AML-193 (cell line): Measurements from ENCODE around the gene ZNF682.
"Not testable (repeated sequence)": the region's sequence is repeated elsewhere in the genome, so short reads cannot be mapped to it uniquely, and the experiment has no call there.

Experiments used
- DNase-seq, 2 experiments: peaks; one replicate each; lab custom pipeline; 2025; lab: John Stamatoyannopoulos, UW

Gene ZNF682

GRCh38 chr19:20039203-20039723 is at the start of gene ZNF682:
ZNF682 (minus strand) TSS chr19:20039505; CDS start chr19:20039345, 160 bp downstream.
- peak; percentile 31 to 60 for DNase-seq

DNA sequence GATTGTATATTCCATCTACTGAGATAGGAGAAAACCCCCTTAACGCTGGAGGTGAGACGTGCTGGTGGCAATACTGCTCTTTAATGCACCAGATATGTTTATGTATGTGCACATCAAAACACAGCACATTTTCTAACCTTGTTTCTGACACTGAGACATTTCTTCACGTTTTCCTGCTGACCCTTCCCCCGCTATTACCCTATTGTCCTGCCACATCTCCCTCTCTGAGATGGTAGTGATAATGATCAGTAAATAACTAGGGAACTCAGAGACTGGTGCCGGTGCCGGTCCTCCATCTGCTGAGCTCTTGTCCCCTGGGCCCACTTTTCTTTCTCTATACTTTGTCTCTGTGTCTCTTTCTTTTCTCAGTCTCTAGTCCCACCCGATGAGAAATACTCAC is 43.6 kb upstream of the ZNF682 start:
- not testable (repeated sequence) for DNase-seq

GRCh38 chr19:20082232-20082833 is 43.0 kb upstream of the ZNF682 start:
- not testable (repeated sequence) for DNase-seq

- DNase-seq = no peak
Observed at GRCh38 chr19:20080656-20081055, 41.4 kb upstream of the ZNF682 start.

DNA sequence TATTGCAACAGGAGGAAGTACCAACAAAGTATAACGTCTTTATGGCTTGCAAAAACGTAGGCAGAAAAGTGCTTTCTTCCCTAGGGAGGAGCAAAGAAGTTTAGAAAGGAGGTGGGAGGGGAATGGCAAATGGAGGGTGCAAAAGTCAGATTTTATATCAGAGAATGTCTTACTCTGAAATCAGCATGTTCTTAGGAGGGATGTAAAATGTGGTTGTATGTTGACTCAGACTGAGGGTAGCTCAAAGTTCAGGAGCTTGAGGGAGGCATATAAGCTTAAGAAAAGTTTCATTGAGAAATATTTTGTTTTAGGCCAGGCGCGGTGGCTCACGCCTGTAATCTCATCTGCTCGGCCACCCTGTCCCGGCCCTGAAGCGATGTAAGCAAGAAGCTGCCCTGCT is 40.2 kb upstream of the ZNF682 start:
- DNase-seq = no peak

DNA sequence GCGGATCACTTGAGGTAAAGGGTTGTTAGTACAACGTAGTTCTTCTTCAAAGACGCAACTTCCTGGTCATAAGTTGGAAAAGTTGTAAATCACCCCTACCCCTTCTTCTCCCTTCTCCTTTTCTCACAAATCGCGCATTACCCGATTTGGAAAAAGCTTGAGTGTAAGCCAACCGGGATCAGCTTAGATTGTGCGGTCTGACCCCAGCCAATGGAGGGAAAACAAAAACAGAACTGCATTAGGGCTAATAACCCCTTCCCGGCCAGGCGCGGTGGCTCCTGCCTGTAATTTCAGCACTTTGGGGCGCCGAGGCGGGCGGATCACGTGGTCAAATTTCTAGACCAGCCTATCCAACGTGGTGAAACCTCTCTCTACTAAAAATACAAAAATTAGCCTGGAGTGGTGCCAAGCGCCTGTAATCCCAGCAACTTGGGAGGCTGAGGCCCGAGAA is 39.3 kb upstream of the ZNF682 start:
- DNase-seq = no peak

DNA sequence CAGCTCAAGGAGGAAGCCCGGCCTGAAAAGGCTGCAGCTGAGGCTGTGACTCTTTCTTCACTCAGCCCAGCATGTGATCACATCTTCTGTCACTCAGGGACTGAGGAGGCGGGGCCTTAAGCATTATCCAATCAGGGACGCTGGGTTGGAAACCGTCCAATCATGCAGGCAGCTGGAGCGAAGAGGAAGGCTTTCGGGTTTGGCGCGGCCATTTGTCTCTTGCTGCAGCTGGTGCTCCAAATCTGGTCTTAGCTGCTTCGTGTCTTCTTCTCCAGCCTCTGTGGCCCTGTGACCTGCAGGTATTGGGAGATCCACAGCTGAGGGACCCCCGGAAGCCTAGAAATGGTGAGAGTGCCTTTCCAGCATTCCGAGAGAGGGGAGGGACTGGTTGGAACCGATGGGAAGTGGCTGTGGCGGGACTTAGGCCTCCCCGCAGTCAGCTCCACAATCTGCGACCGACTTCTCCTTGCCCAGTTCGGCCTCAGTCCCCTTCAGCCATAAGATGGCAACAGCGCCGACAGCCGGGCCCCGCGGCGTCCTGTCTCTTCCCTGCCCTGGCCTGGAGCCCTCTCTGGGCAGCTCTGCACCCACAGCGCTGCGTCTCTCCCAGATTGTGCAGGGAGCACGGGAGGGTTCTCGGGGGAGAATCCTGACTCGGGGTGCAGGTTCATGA is 38.6 kb upstream of the ZNF682 start, which contains the start of gene ZNF90:
ZNF90 (plus strand) TSS at position 210 of the 673 bp plus-strand sequence; CDS start at position 343, 133 bp downstream.
- no peak for DNase-seq

DNA sequence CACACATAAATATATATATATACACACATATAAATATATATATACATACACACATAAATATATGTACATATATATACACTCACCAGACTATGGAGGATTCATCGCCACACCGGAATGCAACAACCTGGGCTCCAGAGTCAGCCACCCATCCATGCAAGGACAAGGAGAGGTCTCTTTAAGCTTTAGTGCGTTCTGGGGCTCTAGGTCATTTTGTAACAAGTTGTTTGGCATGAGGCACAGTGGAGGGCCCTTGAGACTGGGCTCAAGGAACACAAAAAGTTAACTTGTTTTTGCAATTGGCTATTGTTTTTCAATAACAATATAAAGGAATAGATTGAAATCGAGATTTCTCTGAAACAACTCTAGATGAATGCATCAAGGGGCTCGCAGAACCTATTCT is 33.6 kb upstream of the ZNF682 start:
- no peak for DNase-seq

- DNase-seq = no peak
Observed at GRCh38 chr19:20070691-20071090, 31.4 kb upstream of the ZNF682 start.

GRCh38 chr19:20068559-20068958 is 29.3 kb upstream of the ZNF682 start:
- not testable (repeated sequence) for DNase-seq

DNA sequence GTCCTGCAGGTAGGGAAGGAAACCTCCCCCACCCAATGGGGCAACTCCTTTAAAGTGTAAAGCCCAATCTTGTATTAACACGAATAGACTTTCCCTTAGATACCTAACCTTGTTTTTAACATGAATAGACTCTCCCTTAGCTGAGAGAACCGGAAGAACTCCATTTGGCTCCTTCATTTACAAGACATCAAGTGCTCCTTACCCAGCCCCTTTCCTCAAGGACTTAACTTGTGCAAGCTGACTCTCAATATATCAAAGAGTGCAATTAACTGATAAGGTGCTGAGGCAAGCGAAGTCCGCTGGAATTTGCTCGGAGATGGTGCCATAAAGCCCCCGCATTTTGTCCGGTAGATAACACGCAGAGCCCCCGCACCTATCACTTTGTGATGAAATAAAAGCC is 28.6 kb upstream of the ZNF682 start:
- no peak for DNase-seq

DNA sequence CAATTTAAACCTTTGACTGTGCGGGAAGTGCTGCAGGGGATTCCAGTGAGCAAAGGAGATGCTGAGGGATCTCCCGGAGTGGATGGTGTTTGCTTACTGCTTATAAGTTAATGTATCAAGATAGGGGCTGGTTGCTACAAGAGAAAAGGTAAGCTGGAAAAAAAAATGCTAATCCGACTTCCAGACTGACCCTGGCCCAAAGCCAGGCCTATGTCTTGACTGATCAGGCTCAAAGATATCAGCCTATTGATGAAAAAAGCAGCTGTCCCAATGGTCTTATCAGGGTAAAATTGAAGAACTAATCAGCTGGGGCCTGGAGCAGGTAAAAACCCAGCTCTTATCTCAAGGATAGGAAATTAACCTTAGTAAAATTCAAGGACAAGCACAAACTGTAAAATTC is 27.6 kb upstream of the ZNF682 start:
- DNase-seq = no peak

GRCh38 chr19:20060282-20060681 is 21.0 kb upstream of the ZNF682 start:
- no peak for DNase-seq

DNA sequence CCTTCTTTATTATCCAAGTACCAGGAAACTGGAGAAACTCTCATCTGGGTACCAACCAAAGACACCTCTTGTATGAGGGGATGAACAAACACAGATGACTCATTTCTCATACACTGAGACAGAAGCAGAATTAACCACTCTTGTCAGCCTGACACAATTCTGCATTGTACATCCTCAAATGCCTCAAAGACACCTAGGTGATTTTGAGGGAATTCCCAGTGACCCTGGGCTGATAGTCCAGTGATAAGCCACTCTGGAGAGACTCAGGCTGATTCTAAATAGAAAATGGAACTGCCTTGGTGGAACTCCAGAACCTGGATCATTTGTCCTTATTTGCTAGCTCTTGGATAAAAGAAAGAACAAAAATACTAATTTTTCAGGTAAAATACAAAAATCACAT is 19.4 kb upstream of the ZNF682 start:
- not testable (repeated sequence) for DNase-seq

DNA sequence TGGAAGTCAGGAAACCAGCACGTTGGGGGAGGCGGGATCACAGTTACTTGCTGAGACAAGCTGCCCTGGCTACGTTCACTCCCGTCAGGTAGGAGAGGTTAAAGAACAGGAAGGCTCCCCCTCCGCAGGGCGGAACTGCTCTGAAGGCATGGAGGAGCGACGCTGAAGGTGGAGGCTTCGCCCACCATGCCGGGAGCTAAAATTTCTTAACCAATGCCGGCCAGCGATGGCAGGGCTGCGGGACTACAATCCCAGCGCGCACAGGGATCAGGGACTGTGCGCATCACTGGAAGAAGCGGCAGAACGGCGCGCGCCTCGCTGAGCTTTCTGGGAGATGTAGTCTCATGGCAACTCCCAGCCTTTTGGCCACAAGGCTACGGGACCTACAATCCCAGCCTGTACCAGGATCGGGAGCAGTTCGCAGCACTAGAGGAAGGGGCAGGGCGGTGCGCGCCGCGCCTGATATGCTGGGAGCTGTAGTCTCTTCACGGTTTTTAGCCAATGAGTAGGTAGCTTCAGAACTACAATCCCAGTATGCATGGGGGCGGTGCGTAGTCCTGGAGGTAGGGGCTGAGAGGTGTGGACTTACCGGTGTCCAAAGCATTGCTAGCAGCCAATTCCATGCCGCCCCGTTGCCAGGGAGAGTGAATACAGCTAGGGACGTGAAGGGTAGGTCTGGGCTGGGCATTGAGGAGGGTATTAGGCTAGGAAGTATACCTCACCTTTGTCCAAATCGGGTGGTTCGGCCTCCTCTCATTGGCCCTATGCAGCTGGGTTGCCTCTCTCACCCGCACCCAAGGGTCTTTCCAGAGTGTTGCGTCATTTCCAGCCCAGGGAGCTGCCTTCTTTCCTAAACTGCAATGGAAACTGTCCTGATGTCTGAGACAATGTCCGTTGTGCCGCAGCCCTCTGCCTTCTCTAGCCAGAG is 12.8 kb upstream of the ZNF682 start:
- DNase-seq = peak; percentile 49 to 55

DNA sequence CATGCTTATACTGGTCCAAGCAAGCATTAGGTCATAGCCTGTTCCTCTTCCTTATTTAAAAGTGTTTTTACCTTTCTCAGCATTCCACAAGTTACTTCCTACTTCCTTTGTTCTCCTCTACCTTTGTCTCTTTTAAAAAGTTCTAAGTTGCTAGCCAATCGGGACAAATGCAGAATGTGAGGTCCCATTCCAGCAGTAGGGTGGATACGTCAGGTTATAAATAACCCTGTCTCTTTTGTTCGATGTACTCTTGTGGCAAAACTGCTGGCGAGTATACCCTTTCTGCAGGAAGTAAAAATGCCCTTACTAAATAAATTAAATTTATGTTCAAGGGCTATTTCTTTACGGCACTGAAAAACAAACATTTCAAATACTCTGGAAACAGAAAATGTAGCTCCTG is 6.4 kb upstream of the ZNF682 start:
- DNase-seq = not testable (repeated sequence)

GRCh38 chr19:20044663-20045062 is 5.4 kb upstream of the ZNF682 start:
- DNase-seq = no peak

GRCh38 chr19:20038358-20039202 is 725 bp downstream of the ZNF682 start:
- DNase-seq = no peak

- no peak for DNase-seq
Observed at GRCh38 chr19:20035935-20036334, 3.4 kb downstream of the ZNF682 start.

- DNase-seq = no peak
Observed at GRCh38 chr19:20028611-20029010, 10.7 kb downstream of the ZNF682 start.

GRCh38 chr19:20005741-20006140 is 33.6 kb downstream of the ZNF682 start:
- DNase-seq = no peak
